HG02840 (cell line): ENCODE data around the gene PRRC1.
"Not testable (repeated sequence)": the region's sequence is repeated elsewhere in the genome, so short reads cannot be mapped to it uniquely, and the experiment has no call there.

Source experiments
- ATAC-seq: cut with Tn5 transposase; IDR thresholded peaks from one replicate; pipeline ENCODE4 v1.9.1; 2021; ENCODE audit warnings: mild to moderate bottlenecking, moderate library complexity, moderate number of reproducible peaks; ENCODE audit not compliant: unreplicated experiment, low FRiP score

Gene PRRC1

GRCh38 chr5:127540553-127540952 is 23.1 kb downstream of the PRRC1 start:
- not testable (repeated sequence) for ATAC-seq

GRCh38 chr5:127545249-127545648 is 27.8 kb downstream of the PRRC1 start:
- not testable (repeated sequence) for ATAC-seq

- no peak for ATAC-seq
Measured at GRCh38 chr5:127549551-127549950, 32.1 kb downstream of the PRRC1 start.

- ATAC-seq = no peak
Measured at GRCh38 chr5:127550652-127551409, 33.4 kb downstream of the PRRC1 start.

DNA sequence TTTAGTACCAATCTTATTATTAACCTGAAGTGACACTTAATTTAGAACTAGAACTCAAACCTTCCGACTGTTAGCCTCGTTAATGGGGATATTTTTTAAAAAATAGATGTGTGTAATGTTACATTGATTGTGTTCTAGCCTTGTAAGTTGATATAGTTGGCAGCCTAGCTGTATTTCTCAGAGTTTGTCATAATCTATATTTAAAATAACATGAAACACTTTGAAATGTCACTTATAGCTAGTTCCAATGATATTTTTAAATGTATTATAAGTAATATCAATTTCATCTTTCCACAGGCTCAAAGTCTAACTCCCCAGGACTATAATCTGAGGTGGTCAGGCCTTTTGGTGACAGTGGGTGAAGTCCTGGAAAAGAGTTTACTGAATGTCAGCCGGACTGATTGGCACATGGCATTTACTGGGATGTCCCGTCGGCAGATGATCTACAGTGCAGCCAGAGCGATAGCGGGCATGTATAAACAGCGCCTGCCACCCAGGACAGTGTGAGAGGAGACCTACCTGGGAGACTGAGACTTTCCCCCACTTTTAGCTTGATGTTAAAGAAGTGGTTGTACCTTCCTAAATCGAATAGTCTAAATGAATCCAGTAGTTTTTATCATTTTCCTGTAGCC is 34.1 kb downstream of the PRRC1 start:
- no peak for ATAC-seq

DNA sequence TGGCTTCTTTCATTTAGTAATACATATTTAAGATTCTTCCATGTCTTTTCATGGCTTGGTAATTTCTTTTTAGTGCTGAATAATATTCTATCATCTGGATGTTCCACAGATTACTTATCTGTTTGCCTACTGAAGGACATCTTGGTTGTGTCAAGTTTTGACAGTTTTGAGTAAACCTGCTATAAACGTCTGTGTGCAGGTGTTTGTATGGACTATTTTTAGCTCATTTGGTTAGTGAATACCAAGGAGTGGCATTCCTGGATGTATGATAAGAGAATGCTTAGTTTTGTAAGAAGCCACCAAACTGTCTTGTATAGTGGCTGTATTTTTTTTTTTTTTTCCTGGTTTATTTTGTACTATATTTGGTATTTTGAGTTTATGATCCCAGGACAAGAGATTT is 38.4 kb downstream of the PRRC1 start:
- ATAC-seq = no peak

GRCh38 chr5:127556609-127557334 is 39.3 kb downstream of the PRRC1 start:
- ATAC-seq = no peak

DNA sequence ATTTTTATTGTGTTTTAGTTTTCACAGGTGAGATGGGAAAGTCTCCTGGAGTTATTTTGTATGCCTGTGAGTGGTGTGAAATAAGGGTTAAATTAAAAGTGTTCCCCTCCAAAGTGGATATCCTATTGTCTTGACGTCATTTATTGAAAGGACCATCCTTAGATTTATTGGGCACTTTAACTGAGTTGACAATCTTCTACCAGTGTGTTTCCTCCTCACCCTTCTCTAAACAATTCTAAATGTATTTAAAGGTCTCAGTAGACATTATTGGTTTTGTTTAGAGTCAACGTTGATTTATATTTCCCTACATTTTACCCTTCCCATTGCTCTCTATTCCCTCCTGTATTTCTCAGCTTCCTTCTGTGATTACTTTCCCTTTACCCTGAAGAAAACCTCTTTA is 40.8 kb downstream of the PRRC1 start:
- ATAC-seq = no peak

GRCh38 chr5:127561254-127561653 is 43.8 kb downstream of the PRRC1 start:
- ATAC-seq = no peak

- no peak for ATAC-seq
Measured at GRCh38 chr5:127562252-127562651, 44.8 kb downstream of the PRRC1 start.

DNA sequence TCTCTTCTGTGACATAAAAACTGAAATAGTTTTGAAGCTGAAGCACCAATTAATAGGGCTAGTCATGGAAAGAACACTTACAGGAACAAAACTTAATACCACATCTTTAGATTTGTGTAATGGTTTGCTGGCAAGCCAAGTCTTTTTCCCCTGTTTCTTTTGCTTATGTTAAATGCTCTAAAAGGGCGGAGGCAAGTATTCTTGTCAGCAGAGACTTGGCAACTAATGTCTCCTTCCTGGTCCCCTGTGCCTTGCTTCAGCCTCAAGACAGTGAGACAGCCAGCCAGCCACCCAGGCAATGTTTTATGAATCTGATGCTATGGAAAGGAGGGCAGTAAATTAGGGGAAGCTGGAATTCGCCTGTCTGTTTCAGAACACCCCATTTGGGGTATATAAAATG is 45.7 kb downstream of the PRRC1 start:
- no peak for ATAC-seq

- peak; percentile 36 for ATAC-seq
Measured at GRCh38 chr5:127564002-127564769, 46.7 kb downstream of the PRRC1 start.

DNA sequence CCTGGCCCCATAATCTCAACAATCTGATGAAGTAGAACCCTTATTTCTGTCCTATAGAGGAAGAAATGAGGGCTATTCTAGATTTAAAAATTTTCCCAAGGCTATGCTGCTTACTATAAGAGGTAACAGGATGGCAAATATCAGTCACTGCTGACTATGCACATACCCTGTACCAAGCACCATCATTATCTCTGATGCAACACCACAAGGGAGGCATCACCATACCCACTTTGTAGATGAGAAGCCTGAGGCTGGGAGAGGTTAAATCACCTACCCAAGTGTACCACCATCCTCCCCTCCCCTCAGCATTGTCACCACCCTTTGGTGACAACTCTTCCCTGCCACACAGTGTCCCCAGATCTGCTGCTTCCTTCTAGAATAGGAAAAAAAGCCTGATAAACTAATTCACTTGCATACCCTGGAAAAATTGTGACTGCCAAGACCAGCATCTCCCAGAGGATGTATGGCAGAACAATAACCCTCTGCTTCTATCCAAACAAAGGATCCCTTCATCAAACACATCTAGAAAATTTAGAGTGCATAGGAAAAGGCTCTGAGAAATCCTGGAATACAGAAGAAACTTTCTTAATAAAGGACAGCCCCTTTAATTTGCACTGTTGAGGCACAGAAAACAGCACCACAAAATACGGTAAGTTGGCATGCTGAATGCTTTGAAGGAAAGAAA is 48.3 kb downstream of the PRRC1 start:
- ATAC-seq = no peak

GRCh38 chr5:127567026-127567768 is 49.8 kb downstream of the PRRC1 start:
- peak; percentile 79 for ATAC-seq

- no peak for ATAC-seq
Measured at GRCh38 chr5:127568166-127568565, 50.7 kb downstream of the PRRC1 start.

DNA sequence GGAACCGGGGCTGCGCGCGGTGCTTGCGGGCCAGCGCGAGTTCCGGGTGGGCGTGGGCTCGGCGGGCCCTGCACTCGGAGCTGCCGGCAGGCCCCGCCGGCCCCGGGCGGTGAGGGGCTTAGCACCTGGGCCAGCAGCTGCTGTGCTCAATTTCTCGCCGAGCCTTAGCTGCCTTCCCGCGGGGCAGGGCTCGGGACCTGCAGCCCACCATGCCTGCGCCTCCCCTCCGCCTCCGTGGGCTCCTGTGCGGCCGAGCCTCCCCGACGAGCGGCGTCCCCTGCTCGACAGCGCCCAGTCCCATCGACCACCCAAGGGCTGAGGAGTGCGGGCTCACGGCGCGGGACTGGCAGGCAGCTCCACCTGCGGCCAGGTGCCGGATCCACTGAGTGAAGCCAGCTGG is 52.0 kb downstream of the PRRC1 start:
- ATAC-seq = not testable (repeated sequence)

DNA sequence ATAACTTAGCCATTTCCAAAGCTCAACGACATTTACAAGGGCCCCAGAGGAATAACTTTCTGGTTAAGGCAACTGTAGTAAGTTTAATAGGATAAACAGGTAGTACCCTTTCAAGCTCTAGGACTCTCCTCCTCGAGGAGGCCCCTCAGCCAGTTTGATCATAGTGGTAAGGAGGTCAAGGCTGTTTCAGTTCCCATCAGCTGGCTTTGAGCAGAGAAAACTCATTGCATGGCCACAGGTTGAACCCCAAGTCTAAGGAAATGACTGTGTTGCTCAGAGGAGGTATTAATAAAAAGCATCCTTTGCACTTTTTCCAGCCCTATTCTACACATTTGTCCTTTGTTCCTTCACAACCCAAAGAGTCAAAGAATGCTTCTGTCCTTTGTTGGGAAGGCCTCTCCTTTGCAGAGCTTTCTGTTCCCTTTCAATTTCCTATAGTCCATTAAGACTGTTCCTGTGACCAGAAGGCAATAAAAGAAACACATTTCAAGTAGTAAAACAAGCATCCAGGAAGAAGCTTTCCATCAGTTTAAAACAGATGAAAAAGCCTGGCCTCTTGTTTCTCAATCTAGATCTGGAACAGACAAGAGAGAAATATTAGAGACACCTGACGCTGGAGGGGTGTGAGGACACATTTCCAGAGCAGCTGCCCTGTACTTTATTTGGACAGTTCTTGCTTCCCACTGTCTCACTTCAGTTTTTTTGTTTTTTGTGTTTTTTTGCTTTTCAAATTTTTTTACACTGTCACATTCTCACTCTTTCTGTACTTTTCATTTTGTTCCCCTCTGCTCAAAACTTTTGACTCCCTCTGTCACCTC is 54.1 kb downstream of the PRRC1 start:
- peak; percentile 50 for ATAC-seq

GRCh38 chr5:127572930-127573329 is 55.5 kb downstream of the PRRC1 start:
- no peak for ATAC-seq
